ENCODE results near the gene PHLPP1.

The PHLPP1 gene

DNA sequence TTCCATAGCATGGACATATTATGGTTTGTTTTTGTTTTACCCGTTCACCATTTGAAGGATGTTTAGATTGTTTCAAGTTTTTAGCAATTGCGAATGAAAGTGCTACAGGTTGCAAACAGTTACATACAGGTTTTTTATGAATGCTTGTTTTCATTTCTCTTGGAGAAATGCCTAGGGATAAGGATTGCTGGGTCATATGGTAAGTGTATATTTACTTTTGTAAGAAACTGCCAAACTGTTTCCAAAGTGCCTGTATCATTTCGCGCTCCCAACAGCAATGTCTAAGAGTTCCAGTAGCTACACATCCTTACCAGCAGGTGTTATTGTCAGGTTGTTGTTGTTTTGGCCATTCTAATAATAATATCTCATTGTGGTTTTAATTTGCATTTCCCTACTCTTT lies 251.7 kb downstream of the PHLPP1 start:
- H3K27ac ChIP-seq (ENCODE audit: low read length): no peak overlapping the region
- no peaks in the 10 kb centered on the region for H3F3A ChIP-seq (ENCODE audit: insufficient read depth, low read length)
- H3K4me3 ChIP-seq (ENCODE audit: low read length): no peak overlapping the region
- H3K9me2 ChIP-seq (replicated peaks; ENCODE audit: insufficient read depth, low read length): no peaks in the 10 kb centered on the region
- no peak overlapping the region for H3K9ac ChIP-seq (ENCODE audit: low read length)
- no peaks in the 10 kb centered on the region for H3K27me3 ChIP-seq (replicated peaks; ENCODE audit: insufficient read depth, low read length)
- no peaks in the 10 kb centered on the region for H3K79me2 ChIP-seq (ENCODE audit: low read length)
- H4K20me1 ChIP-seq (ENCODE audit: insufficient read depth, low read length): no peaks in the 10 kb centered on the region
- no peak for DNase-seq
- no peak for TF ChIP-seq EZH2 (optimal IDR thresholded peaks at IDR 0.05; ENCODE audit: low read depth, low read length)
- TF ChIP-seq EZH2phosphoT487 (IDR thresholded peaks at IDR 0.05; ENCODE audit: low read length): no peak
- TF ChIP-seq, protein P1, sequence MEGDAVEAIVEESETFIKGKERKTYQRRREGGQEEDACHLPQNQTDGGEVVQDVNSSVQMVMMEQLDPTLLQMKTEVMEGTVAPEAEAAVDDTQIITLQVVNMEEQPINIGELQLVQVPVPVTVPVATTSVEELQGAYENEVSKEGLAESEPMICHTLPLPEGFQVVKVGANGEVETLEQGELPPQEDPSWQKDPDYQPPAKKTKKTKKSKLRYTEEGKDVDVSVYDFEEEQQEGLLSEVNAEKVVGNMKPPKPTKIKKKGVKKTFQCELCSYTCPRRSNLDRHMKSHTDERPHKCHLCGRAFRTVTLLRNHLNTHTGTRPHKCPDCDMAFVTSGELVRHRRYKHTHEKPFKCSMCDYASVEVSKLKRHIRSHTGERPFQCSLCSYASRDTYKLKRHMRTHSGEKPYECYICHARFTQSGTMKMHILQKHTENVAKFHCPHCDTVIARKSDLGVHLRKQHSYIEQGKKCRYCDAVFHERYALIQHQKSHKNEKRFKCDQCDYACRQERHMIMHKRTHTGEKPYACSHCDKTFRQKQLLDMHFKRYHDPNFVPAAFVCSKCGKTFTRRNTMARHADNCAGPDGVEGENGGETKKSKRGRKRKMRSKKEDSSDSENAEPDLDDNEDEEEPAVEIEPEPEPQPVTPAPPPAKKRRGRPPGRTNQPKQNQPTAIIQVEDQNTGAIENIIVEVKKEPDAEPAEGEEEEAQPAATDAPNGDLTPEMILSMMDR (IDR thresholded peaks at IDR 0.05; ENCODE audit: low read length): no peak
- H3K36me3 ChIP-seq (replicated peaks; ENCODE audit: insufficient read depth, low read length): no peaks in the 10 kb centered on the region
- no peaks in the 10 kb centered on the region for H3K9me3 ChIP-seq (replicated peaks; ENCODE audit: insufficient read depth, low read length)
- no peak overlapping the region for H2AFZ ChIP-seq (ENCODE audit: low read length)
- no peak overlapping the region for H3K4me2 ChIP-seq (ENCODE audit: low read depth, low read length)
- H3K4me1 ChIP-seq (ENCODE audit: low read length): no peaks in the 10 kb centered on the region

DNA sequence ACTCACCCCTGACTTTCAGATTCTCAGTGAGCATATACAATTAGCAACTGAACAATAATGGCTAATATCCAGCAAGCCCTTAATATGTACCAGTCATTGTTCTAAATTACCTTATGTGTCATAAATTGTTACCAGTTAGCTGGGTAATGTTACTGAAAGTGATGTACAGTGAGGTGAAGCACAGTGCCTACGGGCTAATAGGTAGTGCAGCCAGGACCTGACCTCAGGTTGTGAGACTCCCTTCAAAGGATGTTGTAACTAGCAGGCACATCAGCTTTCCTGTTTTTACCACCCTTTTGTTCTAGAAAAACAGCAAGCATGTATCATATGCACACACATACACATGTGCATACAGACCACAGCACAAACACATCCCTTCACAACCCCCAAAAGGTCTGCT lies 258.3 kb downstream of the PHLPP1 start:
- H3K36me3 ChIP-seq (replicated peaks; ENCODE audit: insufficient read depth, low read length): no peaks in the 10 kb centered on the region
- no peak overlapping the region for H3K9ac ChIP-seq (ENCODE audit: low read length)
- no peaks in the 10 kb centered on the region for H4K20me1 ChIP-seq (ENCODE audit: insufficient read depth, low read length)
- no peaks in the 10 kb centered on the region for H3K9me2 ChIP-seq (replicated peaks; ENCODE audit: insufficient read depth, low read length)
- no peak overlapping the region for H3K4me3 ChIP-seq (ENCODE audit: low read length)
- TF ChIP-seq, protein P1 (IDR thresholded peaks at IDR 0.05; ENCODE audit: low read length): no peak
- TF ChIP-seq EZH2phosphoT487 (IDR thresholded peaks at IDR 0.05; ENCODE audit: low read length) (no peak), EZH2 (optimal IDR thresholded peaks at IDR 0.05; ENCODE audit: low read depth, low read length) (no peak)
- no peaks in the 10 kb centered on the region for H3K9me3 ChIP-seq (replicated peaks; ENCODE audit: insufficient read depth, low read length)
- DNase-seq: no peak
- no peak overlapping the region for H3K27ac ChIP-seq (ENCODE audit: low read length)
- no peak overlapping the region for H2AFZ ChIP-seq (ENCODE audit: low read length)
- H3K4me1 ChIP-seq (ENCODE audit: low read length): no peaks in the 10 kb centered on the region
- no peak overlapping the region for H3K4me2 ChIP-seq (ENCODE audit: low read depth, low read length)
- H3F3A ChIP-seq (ENCODE audit: insufficient read depth, low read length): no peaks in the 10 kb centered on the region
- H3K79me2 ChIP-seq (ENCODE audit: low read length): no peaks in the 10 kb centered on the region
- no peaks in the 10 kb centered on the region for H3K27me3 ChIP-seq (replicated peaks; ENCODE audit: insufficient read depth, low read length)

- Histone ChIP-seq H3K27ac (ENCODE audit: low read length) (no peak overlapping the region), H4K20me1 (ENCODE audit: insufficient read depth, low read length) (no peaks in the 10 kb centered on the region), H3K9me3 (replicated peaks; ENCODE audit: insufficient read depth, low read length) (no peaks in the 10 kb centered on the region), H3K4me1 (ENCODE audit: low read length) (no peaks in the 10 kb centered on the region), H3K79me2 (ENCODE audit: low read length) (no peaks in the 10 kb centered on the region), H3K9ac (ENCODE audit: low read length) (no peak overlapping the region), H3K9me2 (replicated peaks; ENCODE audit: insufficient read depth, low read length) (no peaks in the 10 kb centered on the region), H3K36me3 (replicated peaks; ENCODE audit: insufficient read depth, low read length) (no peaks in the 10 kb centered on the region), H2AFZ (ENCODE audit: low read length) (no peak overlapping the region), H3K4me2 (ENCODE audit: low read depth, low read length) (no peak overlapping the region), H3F3A (ENCODE audit: insufficient read depth, low read length) (no peaks in the 10 kb centered on the region), H3K27me3 (replicated peaks; ENCODE audit: insufficient read depth, low read length) (no peaks in the 10 kb centered on the region), H3K4me3 (ENCODE audit: low read length) (no peak overlapping the region)
- no peak for DNase-seq
- TF ChIP-seq, protein P1 (IDR thresholded peaks at IDR 0.05; ENCODE audit: low read length): no peak
- TF ChIP-seq EZH2 (optimal IDR thresholded peaks at IDR 0.05; ENCODE audit: low read depth, low read length): no peak
- no peak for TF ChIP-seq EZH2phosphoT487 (IDR thresholded peaks at IDR 0.05; ENCODE audit: low read length)
These were observed 259.0 kb downstream of the PHLPP1 start for GRCh38 chr18:62974388-62974787.
